ENCODE data around the gene RITA1.
A peak's percentile ranks its signal among the peaks of the same experiment; 100 is the strongest.

Gene RITA1

DNA sequence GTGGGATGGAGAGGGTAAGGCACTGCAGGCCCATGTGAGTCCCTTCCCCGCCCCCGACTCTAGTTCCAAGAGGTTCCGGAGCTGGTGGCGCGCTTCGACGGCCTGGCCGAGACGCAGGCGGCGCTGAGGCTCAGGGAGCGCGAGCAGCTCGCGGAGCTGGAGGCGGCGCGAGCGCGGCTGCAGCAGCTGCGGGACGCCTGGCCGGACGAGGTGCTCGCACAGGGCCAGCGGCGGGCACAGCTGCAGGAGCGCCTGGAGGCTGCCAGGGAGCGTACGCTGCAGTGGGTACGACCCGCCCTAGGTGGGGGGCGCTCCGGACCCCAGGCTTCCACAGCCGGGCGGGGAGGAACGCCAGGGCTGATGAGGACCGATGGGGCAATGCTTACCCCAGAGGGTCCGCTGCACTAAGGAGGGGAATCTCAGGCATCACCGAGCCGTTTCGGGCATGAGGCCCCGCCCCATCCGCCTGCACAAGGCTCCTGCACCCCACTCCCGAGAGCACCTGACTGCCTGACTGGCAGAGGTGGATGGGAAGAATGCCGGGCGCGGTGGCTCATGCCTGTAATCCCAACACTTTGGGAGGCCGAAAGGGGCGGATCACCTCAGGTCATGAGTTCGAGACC is 31.1 kb upstream of the RITA1 start:
- no peak for DNase-seq

DNA sequence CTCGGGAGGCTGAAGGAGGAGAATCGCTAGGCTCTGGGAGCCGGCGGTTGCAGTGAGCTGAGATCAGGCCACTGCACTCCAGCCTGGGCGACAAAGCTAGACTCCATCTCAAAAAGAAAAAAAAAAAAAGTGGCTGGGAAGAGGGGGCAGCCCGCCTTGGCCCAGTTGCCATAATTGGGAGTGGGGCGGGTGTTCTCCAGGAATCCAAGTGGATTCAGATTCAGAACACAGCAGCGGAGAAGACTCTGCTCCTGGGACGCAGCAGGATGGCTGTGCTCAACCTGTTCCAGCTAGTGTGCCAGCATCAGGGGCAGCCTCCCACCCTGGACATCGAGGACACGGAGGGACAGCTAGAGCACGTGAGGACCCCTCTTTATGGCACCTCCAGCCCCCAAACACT is 30.5 kb upstream of the RITA1 start:
- no peak for DNase-seq

DNA sequence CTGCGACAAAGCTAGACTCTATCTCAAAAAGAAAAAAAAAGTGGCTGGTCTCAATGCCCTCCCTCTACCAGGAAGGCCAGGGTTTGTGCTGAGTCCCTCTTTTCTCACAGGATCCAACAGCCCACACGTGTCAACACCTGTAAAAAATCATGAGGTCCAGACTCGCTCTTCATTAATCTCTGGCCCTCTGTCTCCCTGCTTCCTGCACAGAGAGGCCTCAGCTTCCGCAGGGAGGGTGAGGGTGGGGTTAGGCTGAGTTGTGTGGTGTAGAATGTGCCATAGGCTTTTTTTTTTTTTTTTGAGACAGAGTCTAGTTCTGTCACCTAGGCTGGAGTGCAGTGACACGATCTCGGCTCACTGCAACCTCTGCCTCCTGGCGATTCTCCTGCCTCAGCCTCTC is 29.9 kb upstream of the RITA1 start:
- no peak for DNase-seq

DNA sequence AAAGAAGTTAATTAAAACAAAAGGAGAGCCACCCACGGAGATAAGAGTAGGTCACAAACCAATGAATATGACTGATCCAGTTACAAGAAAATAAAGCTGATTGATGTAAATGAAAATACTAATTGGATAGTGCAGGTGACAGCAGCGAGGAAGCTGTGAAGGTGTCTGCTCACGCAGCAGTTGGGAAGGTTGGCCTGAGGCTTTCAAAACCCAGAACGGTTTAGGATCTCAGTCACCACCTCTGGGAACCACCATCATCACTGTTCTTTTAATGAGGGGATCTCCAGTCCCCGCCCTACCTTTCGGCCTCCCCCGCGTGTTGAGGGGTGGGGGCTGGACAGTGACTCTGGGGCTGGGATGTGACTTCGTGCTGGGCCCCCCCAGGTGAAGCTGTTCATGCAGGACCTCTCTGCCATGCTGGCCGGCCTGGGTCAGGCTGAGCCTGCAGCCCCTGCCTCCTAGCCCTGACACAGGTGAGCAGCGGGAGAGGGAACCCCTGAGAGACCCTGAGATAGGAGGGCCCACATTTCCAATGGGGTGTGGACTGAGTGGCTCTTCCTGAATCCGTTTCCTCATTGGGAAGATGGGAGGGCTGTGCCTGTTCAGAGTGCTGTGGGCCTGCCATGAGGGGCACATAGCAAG is 28.2 kb upstream of the RITA1 start:
- DNase-seq, result no peak

DNA sequence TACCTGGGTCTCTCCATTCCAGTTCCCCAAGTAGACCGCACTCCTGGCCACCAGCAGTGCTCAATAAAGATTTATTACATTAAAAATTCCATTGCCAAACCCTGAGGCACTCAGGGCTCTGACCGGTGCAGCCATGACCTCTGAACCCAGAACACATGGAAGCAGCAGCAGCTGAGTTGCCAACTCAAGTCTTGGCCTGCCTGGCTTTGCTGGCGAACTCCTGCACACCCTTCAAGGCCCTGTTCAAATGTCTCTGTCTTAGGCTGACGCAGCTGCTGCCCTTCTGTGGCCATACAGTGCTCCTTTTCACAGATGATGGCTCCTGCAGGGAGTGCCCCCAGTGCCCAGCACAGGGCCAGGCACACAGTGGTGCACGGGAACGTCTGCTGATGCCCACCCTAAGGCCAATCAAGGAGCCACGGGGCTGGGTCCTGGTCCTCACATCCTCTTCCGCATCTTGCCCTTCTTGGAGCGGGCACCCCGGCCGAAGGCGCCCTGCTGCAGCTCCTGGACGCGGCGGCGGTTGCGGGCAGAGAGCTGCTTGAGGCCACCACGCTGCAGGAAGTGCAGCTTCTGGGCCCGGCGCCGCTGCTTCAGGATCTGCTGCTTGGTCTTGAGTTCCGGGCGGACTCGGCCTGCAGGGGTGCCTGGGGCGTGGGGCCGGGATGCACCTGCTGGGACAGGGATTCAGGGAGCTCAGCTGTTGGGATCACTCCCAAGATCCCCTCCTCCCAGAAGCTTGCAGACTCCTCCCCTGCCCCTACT is 26.9 kb upstream of the RITA1 start:
- no peak for DNase-seq

DNA sequence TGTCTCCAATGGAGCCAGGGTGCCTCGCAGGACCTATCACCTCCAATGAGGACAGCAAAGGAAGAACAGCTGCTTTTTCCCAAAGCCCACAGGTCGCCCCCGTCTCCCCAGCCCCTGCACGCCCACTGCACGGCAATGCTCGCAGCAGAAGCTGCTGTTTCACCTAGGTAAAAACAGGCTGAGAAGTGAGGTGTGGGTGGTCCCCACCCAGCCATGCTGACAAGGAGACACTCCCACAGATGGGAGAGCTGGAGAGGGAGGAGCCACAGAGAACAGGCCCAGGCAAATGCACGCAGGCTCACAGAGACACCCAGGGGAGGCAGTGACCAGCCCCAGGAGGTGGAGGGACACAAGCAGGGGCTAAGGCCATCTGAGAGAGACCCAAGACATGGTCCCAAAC is 25.6 kb upstream of the RITA1 start:
- DNase-seq, result no peak

DNA sequence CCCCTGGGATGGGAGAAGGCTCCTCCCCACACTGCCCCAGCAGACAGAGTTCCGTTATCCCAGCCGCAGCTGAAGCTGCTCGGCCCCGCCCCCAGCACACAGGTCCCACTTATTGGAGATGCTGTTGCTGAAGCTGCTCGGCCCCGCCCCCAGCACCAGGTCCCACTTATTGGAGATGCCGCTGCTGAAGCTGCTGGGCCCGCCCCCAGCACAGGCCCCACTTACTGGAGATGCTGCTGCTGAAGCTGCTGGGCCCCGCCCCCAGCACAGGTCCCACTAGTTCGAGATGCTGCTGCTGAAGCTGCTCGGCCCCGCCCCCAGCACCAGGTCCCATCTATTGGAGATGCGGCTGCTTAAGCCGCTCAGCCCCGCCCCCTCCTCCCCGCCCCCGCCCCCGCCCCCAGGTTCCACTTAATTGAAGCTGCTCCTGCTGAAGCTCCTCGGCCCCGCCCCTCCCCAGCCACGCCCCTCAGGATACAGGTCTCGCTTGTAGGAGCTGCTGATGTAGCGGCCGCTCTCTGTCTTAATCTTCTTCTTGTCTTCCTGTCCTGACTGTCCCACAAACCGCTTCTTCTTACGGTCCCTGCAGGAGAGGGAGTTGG is 24.0 kb upstream of the RITA1 start:
- no peak for DNase-seq

DNA sequence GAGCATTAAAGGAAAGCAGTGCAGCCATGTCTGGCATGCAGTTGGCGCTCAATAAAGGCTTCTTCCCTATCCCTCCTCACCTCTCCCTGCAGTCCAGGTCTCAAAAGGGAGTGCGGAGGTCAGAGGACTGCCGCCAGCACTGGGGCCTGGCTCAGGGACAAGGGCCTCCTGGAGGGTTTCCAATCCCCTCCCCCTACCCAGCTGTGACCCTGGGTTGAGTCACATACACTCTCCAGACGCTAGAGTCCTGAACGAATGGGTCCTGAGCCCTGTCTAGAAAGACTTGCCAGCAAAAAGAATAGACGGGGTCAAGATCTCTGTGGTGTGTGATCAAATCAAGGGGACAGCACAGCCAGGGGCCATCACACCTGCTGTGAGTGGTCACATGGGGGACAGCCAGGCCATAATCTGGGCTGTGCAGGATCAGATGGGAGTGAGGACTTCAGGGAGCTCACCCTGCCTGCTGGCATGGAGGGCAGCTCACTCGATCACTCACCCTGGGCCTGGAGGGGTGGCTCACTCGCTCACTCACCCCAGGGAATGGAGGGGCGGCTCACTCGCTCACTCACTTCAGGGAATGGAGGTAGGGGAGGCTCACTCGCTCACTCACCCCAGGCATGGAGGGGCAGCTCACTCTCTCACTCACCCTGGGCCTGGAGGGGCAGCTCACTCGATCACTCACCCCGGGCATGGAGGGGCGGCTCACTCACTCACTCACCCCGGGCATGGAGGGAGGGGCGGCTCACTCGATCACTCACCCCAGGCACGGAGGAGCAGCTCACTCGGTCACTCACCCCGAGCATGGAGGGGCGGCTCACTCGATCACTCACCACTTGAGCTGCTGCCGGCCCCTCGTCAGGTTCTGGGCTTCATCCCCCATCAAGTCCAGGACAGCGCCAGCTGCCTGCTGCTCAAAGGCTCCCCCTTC is 23.2 kb upstream of the RITA1 start:
- DNase-seq, result no peak

DNA sequence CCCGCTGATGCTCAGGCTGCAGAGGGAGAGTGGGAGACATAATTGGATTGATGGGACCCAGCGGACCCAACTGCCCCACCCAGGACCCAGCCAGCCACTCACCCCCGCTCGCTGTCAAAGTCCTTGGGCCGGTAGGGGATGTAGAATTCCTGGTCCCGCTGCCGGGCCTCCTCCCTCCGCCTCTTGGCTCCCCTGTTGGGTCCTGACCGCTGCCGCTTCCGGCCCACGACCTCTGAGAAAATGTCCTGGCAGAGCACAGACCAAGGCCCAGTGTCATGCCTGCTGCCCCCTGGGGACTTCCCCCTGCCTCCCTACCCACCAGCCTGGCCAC is 22.5 kb upstream of the RITA1 start:
- no peak for DNase-seq

DNA sequence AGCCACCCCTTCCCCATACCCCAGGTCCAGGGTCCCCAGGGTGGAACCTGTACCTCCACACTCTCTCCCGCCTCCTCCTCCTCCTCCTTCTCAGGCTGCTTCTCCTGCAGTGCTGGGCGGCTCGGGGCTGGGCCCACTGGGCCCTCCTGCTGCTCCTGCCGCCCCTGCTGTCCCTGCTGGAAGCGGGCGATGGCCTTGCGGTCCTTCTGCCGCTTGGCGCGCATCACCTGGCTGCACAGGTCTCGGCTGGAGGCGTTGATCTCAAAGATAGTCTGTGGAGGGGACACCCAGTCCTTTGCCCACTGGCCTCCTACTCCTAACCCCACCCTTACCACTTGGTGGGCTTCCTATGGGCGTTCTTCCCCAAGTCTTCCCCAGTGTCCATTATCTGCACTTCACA is 21.5 kb upstream of the RITA1 start:
- DNase-seq, result no peak

DNA sequence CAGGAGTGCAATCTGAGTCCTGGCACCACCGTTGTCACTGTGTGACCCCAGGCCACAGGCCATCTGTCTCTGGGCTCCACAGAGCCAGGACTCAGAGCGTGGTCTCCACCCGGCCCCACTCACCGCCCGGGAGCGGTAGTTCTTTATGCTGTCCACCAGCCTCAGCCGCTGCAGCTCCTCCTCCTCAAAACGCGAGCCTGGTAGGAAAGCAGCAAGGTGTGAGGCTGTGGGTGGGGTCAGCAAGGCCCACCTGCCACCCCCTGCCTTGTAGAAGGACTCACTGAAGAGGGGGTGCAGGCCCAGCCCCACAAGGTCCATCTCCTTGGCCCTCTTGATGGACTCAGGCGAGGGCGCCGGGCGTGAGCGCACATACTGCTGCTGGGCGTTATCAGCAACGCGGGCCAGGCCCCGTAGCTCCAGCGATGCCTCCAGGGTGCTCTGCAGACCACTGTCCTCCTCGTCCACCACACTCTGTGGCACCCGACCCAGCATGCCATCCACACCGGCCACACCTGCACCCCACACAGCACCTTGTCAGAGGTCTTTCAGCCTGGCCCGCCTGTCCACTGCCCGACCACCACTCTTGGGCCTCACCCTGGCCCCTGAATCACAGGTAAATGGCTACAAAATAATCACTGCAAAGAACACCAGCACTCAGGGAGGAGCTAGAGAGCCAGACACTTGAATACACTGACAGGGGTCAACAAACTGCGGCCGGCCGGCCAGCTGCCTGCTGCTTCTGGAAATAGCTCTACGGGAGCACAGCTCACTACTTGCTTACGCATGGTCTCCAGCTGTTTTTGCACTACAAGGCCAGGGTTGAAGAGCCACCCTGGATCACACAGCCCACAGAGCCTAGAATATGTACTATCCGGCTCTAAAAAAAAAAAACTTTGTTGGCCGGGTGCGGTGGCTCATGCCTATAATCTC is 19.7 kb upstream of the RITA1 start:
- no peak for DNase-seq

DNA sequence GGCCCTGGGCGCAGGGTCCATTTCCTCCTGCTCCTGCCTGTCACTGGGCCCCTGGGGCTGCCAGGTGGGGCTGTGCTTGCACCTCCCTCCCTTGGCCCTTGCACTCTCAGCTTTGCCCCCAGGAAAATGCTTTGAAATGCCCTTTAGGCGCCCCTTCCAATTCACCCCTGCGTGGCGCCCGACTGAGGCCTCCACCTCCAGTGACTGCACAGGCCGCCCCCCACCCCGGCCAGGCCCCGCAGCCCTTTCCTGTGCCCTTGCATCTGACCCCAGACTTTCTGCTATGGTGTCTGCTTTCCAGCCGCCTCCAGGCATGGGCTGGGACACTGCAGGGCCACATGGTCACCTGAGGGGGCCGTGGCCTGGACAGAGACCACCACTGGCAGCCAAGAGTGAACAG is 17.7 kb upstream of the RITA1 start:
- DNase-seq, result no peak

DNA sequence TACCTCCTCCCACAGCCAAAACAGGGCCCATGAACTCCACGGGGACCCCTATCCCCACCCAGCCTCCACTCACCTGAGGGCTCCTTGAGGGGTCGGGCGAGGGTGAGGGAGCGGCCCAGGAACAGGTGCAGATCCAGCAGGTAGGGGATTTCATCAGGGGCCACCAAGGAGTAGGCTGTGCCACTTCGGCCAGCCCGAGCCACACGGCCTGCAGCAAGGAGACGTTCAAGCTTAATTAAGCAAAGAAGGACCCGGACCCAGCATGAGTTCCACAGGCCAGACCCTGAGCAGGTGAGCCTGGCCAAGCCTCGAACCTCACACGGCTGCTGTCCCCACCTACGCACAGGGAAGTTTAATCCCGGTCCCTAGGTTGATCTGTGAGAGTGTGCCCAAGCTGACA is 15.8 kb upstream of the RITA1 start:
- no peak for DNase-seq

DNA sequence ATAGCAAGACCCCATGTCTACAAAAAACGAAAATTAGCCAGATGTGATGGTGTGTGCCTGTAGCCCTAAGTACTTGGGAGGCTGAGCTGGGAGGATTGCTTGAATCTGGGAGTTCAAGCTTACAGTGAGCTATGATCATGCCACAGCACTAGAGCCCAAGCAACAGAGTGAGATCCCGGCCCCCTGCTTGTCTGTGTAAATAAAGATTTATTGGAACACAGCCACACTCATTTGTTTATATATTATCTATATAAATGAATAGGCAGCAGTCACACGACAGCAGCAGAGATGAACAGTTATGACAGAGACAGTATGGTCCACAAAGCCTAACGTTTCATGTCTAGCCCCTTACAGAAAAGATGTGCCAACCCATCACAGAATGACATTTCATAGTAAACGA is 15.1 kb upstream of the RITA1 start:
- no peak for DNase-seq

DNA sequence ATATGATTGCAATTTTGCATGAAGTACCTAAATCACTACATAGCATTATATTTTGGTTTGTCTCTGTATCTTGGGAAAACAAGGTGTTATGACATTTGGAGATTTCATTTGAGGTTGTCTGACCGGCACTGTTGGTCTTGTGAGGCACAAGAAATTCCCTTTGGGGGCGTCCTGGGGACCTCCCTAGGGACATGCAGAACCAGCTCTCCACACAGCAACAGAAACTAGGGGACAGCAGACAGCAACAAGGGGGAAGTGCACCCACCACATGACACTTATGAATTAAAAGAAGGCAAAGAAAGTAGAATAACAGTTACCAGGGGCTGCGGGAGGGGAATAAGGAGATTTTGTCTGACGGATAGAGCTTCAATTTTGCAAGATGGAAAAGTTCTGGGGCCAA is 14.6 kb upstream of the RITA1 start:
- DNase-seq, result no peak

DNA sequence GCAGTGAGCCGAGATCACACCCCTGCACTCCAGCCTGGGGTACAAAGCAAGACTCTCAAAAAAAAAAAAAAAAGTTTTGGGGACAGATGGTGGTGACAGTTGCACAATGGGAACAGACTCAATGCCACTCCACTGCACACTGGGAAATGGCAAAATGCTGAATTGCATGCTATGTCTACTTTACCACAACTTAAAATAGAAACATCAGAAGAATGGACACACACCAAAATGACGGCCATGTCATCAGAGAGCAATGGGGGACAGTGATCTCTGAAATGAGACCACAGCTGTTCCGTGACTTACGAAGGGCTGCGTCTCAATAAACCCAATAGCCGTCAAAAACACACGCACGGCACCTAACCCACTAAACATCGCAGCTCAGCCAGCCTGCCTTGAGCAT is 14.0 kb upstream of the RITA1 start:
- DNase-seq, result no peak

DNA sequence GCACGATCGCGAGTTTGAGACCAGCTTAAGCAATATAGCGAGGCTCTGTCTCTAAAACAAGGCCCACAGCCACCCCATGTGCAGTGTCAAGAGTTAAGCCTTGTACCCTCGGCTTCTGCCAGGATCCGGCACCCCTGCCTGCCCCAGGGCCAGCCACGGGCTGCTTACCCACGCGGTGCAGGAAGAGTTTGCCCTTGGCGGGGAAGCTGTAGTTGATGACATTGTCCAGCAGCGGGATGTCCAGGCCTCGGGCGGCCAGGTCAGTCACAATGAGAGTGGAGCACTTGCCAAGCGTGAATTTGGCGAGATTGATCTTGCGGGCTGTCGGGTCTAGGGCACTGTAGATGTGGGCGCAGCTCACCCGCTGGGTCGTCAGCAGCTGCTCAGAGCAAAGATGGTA is 13.3 kb upstream of the RITA1 start:
- DNase-seq, result no peak

DNA sequence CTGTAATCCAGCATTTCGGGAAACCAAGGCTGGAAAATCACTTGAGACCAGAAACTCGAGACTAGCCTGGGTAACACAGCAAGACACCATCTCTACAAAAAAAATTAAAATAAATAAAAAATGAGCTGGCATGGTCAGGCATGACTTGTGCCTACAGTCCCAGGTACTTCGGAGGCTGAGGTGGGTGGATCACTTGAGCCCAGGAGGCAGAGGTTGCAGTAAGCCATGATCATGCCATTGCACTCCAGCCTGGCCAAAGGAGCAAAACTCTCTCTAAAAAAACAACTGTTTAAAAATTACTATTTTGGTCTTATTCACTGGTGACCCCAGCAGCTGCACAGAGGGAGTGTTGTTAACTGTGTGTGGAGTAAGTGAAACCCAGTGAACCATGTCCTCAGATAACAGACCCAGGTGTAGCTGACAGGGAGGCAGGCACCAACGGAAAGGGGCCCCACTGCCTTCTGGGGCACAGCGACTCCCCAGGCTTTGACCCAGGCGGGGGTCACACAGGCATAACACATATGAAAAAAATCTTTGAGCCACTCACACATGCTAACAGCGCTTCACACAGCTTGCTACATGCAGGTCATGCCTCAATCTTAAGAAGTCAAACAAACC is 12.3 kb upstream of the RITA1 start:
- DNase-seq, result no peak

DNA sequence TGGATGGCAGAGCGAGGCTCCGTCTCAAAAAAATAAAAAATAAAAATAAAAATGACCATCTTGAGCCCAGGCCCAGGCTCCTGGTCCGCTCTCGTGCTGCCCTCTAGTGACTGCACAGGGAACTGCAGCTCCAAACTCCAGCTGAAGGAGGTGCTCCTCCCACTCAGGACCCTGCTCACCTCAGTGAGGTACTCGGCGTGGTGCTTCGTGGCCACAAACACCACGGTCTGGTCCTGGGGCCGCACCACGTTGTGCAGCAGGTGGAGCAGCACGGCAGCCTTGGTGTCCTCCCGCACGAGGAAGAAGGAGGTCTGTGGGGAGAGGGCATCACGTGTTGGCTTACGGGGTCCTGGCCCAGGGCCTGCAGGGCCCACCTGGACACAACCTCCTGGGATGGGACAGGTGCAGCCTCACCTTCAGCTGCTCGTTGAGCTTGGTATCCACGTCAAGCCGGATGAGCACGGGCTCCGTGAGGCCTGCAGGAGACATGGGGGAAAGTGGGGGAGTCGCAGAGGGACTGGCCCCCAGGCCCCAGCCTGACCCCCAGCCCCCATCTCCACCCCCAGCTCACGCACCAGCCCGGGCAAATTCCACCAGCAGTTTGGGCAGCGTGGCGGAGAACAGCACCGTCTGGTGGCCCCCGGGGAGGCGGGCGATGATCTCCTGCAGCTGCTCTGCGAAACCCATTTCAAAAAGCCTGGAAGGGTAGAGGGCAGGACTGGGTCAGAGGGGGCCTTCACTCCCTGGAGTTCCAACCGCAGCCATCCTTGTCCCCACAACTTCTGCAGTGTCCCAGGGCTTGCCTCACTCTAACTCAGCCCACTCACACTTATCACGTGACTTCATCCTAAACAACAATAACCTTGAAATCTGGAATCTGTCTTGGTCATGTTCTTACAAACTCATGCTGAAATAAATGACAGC is 10.8 kb upstream of the RITA1 start:
- DNase-seq, result peak; percentile 17

DNA sequence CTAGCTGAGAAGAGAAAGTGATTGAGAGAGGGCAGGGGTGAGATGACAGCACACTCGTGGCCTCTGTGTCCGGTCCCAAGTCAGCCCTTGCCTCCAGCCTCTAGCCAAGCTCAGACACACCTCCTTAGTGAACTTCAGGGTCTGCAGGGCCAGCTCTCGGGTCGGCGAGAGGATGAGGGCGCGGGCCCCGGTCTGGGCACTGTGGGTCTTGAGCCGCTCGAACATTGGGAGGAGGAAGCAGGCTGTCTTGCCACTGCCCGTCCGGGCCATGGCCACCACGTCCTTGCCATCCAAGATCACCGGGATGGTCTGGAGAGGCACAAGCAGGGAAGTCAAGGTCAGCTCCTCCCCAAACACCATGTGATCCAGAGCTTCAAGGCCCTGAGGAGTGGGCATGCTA is 6.5 kb upstream of the RITA1 start:
- no peak for DNase-seq
